ENCODE data around the gene USP9X. TPM values are rescaled to one million over a fixed set of nuclear protein-coding genes. Genes with fewer than 3 reads are reported as not detected.
A peak's percentile ranks its signal among the peaks of the same experiment; 100 is the strongest.

Gene USP9X
- total RNA-seq, 1 experiment from 2014 or later, result 163 TPM

DNA sequence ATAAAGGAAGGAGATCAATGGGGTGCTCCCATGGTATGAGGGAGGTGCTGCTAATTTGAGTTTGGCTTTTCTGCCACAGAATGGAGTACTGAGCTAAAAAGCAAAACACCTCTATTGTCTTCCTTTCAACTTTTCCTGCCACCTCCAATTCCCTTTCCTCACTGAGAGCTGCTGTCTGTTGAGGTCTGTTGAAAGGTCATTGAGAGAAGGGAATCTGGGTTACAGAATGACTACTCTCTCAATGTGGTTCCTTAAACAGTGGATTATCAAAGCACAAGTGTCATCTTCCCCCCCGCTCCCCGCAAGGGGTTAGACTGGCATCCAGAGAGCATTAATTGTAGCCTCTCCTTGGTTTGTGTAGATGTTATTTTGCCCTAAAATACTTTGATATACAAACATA, 10.7 kb downstream of the USP9X start:
- no peak for TF ChIP-seq ATF6 (CRISPR knock-in tag; IDR thresholded peaks at IDR 0.05)
- TF ChIP-seq, protein P1, sequence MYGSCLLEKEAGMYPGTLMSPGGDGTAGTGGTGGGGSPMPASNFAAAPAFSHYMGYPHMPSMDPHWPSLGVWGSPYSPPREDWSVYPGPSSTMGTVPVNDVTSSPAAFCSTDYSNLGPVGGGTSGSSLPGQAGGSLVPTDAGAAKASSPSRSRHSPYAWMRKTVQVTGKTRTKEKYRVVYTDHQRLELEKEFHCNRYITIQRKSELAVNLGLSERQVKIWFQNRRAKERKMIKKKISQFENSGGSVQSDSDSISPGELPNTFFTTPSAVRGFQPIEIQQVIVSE (CRISPR knock-in tag; IDR thresholded peaks at IDR 0.05; ENCODE audit: borderline replicate concordance), result no peak
- TF ChIP-seq KAT7 (CRISPR knock-in tag; IDR thresholded peaks at IDR 0.05; ENCODE audit: borderline replicate concordance), result no peak
- TF ChIP-seq IRF1 (CRISPR knock-in tag; IDR thresholded peaks at IDR 0.05), result no peak
- no peak for TF ChIP-seq NFATC4 (CRISPR knock-in tag; IDR thresholded peaks at IDR 0.05)
- TF ChIP-seq, protein P2, sequence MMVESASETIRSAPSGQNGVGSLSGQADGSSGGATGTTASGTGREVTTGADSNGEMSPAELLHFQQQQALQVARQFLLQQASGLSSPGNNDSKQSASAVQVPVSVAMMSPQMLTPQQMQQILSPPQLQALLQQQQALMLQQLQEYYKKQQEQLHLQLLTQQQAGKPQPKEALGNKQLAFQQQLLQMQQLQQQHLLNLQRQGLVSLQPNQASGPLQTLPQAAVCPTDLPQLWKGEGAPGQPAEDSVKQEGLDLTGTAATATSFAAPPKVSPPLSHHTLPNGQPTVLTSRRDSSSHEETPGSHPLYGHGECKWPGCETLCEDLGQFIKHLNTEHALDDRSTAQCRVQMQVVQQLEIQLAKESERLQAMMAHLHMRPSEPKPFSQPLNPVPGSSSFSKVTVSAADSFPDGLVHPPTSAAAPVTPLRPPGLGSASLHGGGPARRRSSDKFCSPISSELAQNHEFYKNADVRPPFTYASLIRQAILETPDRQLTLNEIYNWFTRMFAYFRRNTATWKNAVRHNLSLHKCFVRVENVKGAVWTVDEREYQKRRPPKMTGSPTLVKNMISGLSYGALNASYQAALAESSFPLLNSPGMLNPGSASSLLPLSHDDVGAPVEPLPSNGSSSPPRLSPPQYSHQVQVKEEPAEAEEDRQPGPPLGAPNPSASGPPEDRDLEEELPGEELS (CRISPR knock-in tag; IDR thresholded peaks at IDR 0.05), result no peak
- no peak for TF ChIP-seq ATF1 (CRISPR knock-in tag; IDR thresholded peaks at IDR 0.05)
- TF ChIP-seq STAT6 (CRISPR knock-in tag; conservative IDR thresholded peaks at IDR 0.05; ENCODE audit: low read depth), result no peak
- CTCF ChIA-PET, result interaction anchor here (0.8 kb wide), 1 partner anchor 19 kb away, joined by 3 read pairs; no protein-coding TSS in a partner anchor
- H3K27ac Mint-ChIP-seq, result peak overlapping the region; percentile 18; the same call in 1 of the 2 replicates
- H3K4me3 Mint-ChIP-seq, result peak overlapping the region; percentile 28
- POLR2A ChIA-PET, result interaction anchor here (1.3 kb wide), 1 partner anchor 10 kb away, joined by 4 read pairs; the partner anchor contains the start of gene USP9X
- no peaks in the 10 kb centered on the region for H3K36me3 Mint-ChIP-seq
- DNase-seq (ENCODE audit: low spot score), result no peak
- H3K27me3 Mint-ChIP-seq (ENCODE audit: low read depth), result no peaks in the 10 kb centered on the region; the same call in 1 of the 2 replicates
- no peaks in the 10 kb centered on the region for H3K9me3 Mint-ChIP-seq
- ATAC-seq, result no peak
- peaks cover 66% of the 10 kb centered on the region for H3K4me1 Mint-ChIP-seq

- POLR2A ChIA-PET, result interaction anchor here (1.3 kb wide), 1 partner anchor 11 kb away, joined by 4 read pairs; the partner anchor contains the start of gene USP9X
- peak overlapping the region; percentile 28 for H3K4me3 Mint-ChIP-seq
- H3K4me1 Mint-ChIP-seq, result peaks cover 63% of the 10 kb centered on the region
- ATAC-seq (no peak), DNase-seq (ENCODE audit: low spot score) (no peak)
- H3K27me3 Mint-ChIP-seq (ENCODE audit: low read depth), result no peaks in the 10 kb centered on the region; the same call in 1 of the 2 replicates
- H3K9me3 Mint-ChIP-seq, result no peaks in the 10 kb centered on the region
- CTCF ChIA-PET, result interaction anchor here (0.8 kb wide), 1 partner anchor 19 kb away, joined by 3 read pairs; no protein-coding TSS in a partner anchor
- 0 out of 2 replicates have a peak overlapping the region, but pooled peaks have one; percentile 18 for H3K27ac Mint-ChIP-seq
- no peaks in the 10 kb centered on the region for H3K36me3 Mint-ChIP-seq
- TF ChIP-seq PREB (CRISPR knock-in tag; IDR thresholded peaks at IDR 0.05; ENCODE audit: borderline replicate concordance) (no peak), ZNF532 (CRISPR knock-in tag; IDR thresholded peaks at IDR 0.05; ENCODE audit: borderline replicate concordance) (no peak), TP53 (CRISPR knock-in tag; IDR thresholded peaks at IDR 0.05) (no peak), CREB1 (CRISPR knock-in tag; IDR thresholded peaks at IDR 0.05) (no peak), ZNF423 (CRISPR knock-in tag; IDR thresholded peaks at IDR 0.05) (no peak)
- TF ChIP-seq, protein P3, sequence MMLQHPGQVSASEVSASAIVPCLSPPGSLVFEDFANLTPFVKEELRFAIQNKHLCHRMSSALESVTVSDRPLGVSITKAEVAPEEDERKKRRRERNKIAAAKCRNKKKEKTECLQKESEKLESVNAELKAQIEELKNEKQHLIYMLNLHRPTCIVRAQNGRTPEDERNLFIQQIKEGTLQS (CRISPR knock-in tag; conservative IDR thresholded peaks at IDR 0.05), result no peak
Observed at GRCh38 chrX:41096339-41096955, 11.2 kb downstream of the USP9X start.
